WTC11 (cell line): ENCODE results near the gene TTC39A. TPM values are rescaled to one million over a fixed set of nuclear protein-coding genes. Genes with fewer than 3 reads are reported as not detected.

Experiments
- ATAC-seq: fragments of 200-7000 bp; cut with Tn5 transposase; 2 replicates; pipeline ENCODE4 v1.10.0; 2021; ENCODE audit warnings: mild to moderate bottlenecking, moderate library complexity
- CTCF ChIA-PET: fragments of 300-600 bp; sonication (Branson Sonifier 250); formaldehyde crosslinking; loops from one replicate; lab custom pipeline; 2021; ENCODE audit warnings: antibody characterized with exemption; lab: Charles Lee
- POLR2A ChIA-PET: fragments of 350-600 bp; sonication (Branson Sonifier 250); formaldehyde crosslinking; loops from one replicate; lab custom pipeline; 2021; ENCODE audit warnings: antibody characterized with exemption; lab: Charles Lee
- DNase-seq: peaks from one replicate; pipeline ENCODE4 v3.0.0; 2021; ENCODE audit warnings: low spot score
- H3K27ac Mint-ChIP-seq: 2 replicates; pipeline ENCODE4 v1.8.0; 2021; ENCODE audit warnings: mixed read lengths
- H3K27me3 Mint-ChIP-seq: 2 replicates; pipeline ENCODE4 v1.8.0; 2021; ENCODE audit warnings: low read depth, mild to moderate bottlenecking, moderate library complexity, mixed read lengths
- H3K36me3 Mint-ChIP-seq: 2 replicates; pipeline ENCODE4 v1.8.0; 2021; ENCODE audit warnings: mixed read lengths
- H3K4me1 Mint-ChIP-seq: 2 replicates; pipeline ENCODE4 v1.8.0; 2022; ENCODE audit warnings: mixed read lengths
- H3K4me3 Mint-ChIP-seq: 2 replicates; pipeline ENCODE4 v1.8.0; 2021; ENCODE audit warnings: mild to moderate bottlenecking, moderate library complexity, mixed read lengths
- H3K9me3 Mint-ChIP-seq: 2 replicates; pipeline ENCODE4 v1.8.0; 2021; ENCODE audit warnings: mixed read lengths
- ARID4B ChIP-seq: sonication (generic); formaldehyde crosslinking; IDR thresholded peaks from 2 replicates; pipeline ENCODE4 v1.8.0; 2023; ENCODE audit warnings: missing genetic modification reagents, mild to moderate bottlenecking, borderline replicate concordance
- ATF2 ChIP-seq: sonication (generic); formaldehyde crosslinking; IDR thresholded peaks from 2 replicates; pipeline ENCODE4 v1.8.1; 2022; ENCODE audit warnings: low read depth, missing genetic modification reagents, borderline replicate concordance
- ATF6 ChIP-seq: sonication (generic); formaldehyde crosslinking; IDR thresholded peaks from 2 replicates; pipeline ENCODE4 v1.8.1; 2023; ENCODE audit warnings: mild to moderate bottlenecking, missing genetic modification reagents
- CDX4 ChIP-seq: fragments of 250-450 bp; sonication (Bioruptor Pico); IDR thresholded peaks from 2 replicates; pipeline ENCODE4 v1.9.0; 2021; ENCODE audit warnings: moderate library complexity, mild to moderate bottlenecking, inconsistent platforms, borderline replicate concordance
- CREB1 ChIP-seq: sonication (generic); formaldehyde crosslinking; IDR thresholded peaks from 2 replicates; pipeline ENCODE4 v1.8.0; 2023; ENCODE audit warnings: mild to moderate bottlenecking, missing genetic modification reagents
- EMX1 ChIP-seq: fragments of 250-450 bp; sonication (Bioruptor Pico); IDR thresholded peaks from 2 replicates; pipeline ENCODE4 v1.8.0; 2021; ENCODE audit warnings: mild to moderate bottlenecking
- NR2C2 ChIP-seq: sonication (generic); formaldehyde crosslinking; IDR thresholded peaks from 2 replicates; pipeline ENCODE4 v1.8.0; 2022; ENCODE audit warnings: mild to moderate bottlenecking, missing genetic modification reagents
- PRRX2 ChIP-seq: fragments of 250-450 bp; sonication (Bioruptor Pico); IDR thresholded peaks from 2 replicates; pipeline ENCODE4 v1.8.0; 2021; ENCODE audit warnings: mild to moderate bottlenecking
- ZNF281 ChIP-seq: sonication (generic); formaldehyde crosslinking; IDR thresholded peaks from 2 replicates; pipeline ENCODE4 v1.8.0; 2023; ENCODE audit warnings: mild to moderate bottlenecking, missing genetic modification reagents
- ZNF317 ChIP-seq: sonication (generic); formaldehyde crosslinking; IDR thresholded peaks from 2 replicates; pipeline ENCODE4 v1.8.1; 2023; ENCODE audit warnings: low read depth, mild to moderate bottlenecking, moderate library complexity, missing genetic modification reagents, borderline replicate concordance
- ZNF425 ChIP-seq: fragments of 250-450 bp; sonication (Bioruptor Pico); conservative IDR thresholded peaks from 2 replicates; pipeline ENCODE4 v1.9.0; 2021; ENCODE audit warnings: mild to moderate bottlenecking
- ZNF671 ChIP-seq: fragments of 250-450 bp; sonication (Bioruptor Pico); IDR thresholded peaks from 2 replicates; pipeline ENCODE4 v1.8.0; 2021; ENCODE audit warnings: mild to moderate bottlenecking
- total RNA-seq: library from RNA; stranded (reverse); gene quantifications from 3 replicates; pipeline ENCODE4 v1.2.3, GENCODE V29; 2021

The TTC39A gene
- total RNA-seq, 1 experiment from 2014 or later: 3.4 TPM

GRCh38 chr1:51311826-51312225, 18.5 kb downstream of the TTC39A start:
- CTCF ChIA-PET: interaction anchor here (1.4 kb wide), 1 partner anchor 15 kb away, joined by 10 read pairs; no protein-coding TSS in a partner anchor
- H3K4me1 Mint-ChIP-seq: peaks cover 7% of the 10 kb centered on the region
- no peak for DNase-seq
- TF ChIP-seq EMX1 (CRISPR knock-in tag) (no peak), ZNF281 (no peak), ATF2 (CRISPR knock-in tag) (no peak), NR2C2 (CRISPR knock-in tag) (no peak), ATF6 (CRISPR knock-in tag) (no peak), CDX4 (CRISPR knock-in tag) (no peak), ZNF425 (no peak), ZNF671 (CRISPR knock-in tag) (no peak), ZNF317 (CRISPR knock-in tag) (no peak), PRRX2 (CRISPR knock-in tag) (no peak), ARID4B (CRISPR knock-in tag) (no peak), CREB1 (CRISPR knock-in tag) (no peak)
- TF ChIP-seq, all 79 proteins: peak for 0
- POLR2A ChIA-PET: no interaction called here
- no peak for ATAC-seq
- no peaks in the 10 kb centered on the region for H3K36me3 Mint-ChIP-seq
- H3K27me3 Mint-ChIP-seq: no peaks in the 10 kb centered on the region
- H3K27ac Mint-ChIP-seq: no peak overlapping the region
- H3K4me3 Mint-ChIP-seq: no peak overlapping the region
- no peaks in the 10 kb centered on the region for H3K9me3 Mint-ChIP-seq
